HG03196 (cell line): ENCODE data around the gene CHSY1.
A peak's percentile ranks its signal among the peaks of the same experiment; 100 is the strongest.
"Not testable (repeated sequence)": the region's sequence is repeated elsewhere in the genome, so short reads cannot be mapped to it uniquely, and the experiment has no call there.

Experiments
- ATAC-seq: cut with Tn5 transposase; IDR thresholded peaks from one replicate; pipeline ENCODE4 v1.9.1; 2021; ENCODE audit not compliant: unreplicated experiment

CHSY1 gene

DNA sequence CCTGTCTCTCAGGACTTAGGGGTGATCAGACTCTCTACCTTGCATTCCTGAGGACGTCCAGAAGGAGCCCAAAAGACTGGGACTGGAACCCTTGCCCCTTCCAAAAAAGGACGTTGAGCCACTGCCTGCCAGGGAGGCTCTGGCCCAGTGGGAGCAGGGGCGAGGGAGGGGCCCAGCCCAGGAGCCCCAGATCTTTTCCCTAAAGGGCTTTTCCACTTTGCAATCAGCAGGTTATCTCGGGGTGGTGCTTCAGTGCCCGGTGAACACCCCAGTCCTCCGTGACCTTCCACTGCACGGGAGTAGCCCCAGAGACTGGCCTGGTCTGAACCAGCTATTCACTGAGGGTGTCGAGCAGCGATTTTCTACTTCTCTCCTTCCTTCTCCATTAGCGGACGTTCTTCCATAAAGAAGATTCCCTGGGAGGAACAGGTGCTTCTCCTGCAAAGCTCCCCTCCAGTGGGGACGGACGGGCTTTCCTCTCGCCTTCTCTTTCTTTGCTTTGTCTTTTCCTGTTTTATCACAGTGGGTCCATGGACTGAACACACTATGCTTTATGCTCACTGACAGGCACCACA lies 113.7 kb downstream of the CHSY1 start:
- no peak for ATAC-seq

DNA sequence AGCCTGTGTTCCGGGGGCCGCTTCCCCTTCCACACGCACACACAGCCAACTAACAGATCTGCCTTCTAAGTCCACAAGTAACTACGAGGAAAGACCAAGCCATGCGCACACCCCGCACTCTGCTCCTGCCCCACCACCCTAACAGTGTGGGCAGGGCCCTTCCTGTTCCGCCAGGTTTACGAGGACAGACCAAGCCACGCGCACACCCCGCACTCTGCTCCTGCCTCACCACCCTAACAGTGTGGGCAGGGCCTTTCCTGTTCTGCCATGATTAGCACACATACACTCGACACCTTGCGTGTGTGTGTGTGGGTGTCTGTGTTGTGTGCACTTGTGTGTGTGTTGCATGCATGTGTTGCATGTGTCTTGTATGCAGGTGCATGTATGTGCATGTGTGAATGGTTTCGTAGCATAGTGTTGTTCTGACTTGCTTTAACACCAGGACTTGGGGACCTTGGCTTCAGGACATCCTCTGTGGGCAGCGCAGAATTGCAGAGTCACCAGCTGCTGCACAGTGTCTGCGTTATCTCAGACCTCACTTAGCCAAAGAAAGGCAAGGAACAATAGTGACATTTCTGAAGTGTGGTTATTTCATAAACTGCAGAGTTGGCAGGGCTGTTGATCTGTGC lies 114.4 kb downstream of the CHSY1 start:
- no peak for ATAC-seq

GRCh38 chr15:101136381-101137268 lies 115.2 kb downstream of the CHSY1 start:
- ATAC-seq: no peak

DNA sequence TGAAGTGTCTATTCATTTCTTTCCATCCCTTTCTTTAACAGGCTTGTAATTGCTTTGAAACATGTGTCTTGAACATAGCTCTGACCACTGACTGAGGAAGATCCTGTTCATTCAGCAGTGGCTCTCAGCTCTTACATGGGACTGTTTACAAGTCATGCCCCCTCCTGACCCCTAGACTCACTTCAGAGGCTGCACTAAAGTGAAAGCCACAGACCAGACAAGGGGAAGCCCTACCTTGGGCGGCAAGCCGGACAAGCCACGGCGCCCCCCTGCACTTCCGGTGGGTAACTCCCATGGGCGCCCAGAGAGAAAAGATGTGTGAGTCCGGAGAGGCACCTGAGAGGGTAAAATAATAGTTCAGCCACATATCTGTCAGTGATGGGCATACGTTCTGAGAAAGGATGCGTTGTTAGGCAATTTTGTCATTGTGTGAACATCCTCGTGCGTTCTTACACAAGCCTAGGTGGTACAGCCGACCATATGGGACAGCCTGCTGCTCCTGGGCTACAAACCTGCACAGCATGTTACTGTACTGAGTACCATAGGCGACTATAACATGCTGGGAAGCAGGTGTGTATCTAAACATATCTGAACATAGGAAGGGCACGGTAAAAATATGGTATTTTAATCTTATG lies 116.2 kb downstream of the CHSY1 start:
- ATAC-seq: peak; percentile 70

GRCh38 chr15:101134780-101135179 lies 117.1 kb downstream of the CHSY1 start:
- no peak for ATAC-seq

- ATAC-seq: no peak
These were observed 118.0 kb downstream of the CHSY1 start for GRCh38 chr15:101133751-101134261.

GRCh38 chr15:101133181-101133460 lies 118.7 kb downstream of the CHSY1 start:
- ATAC-seq: no peak

DNA sequence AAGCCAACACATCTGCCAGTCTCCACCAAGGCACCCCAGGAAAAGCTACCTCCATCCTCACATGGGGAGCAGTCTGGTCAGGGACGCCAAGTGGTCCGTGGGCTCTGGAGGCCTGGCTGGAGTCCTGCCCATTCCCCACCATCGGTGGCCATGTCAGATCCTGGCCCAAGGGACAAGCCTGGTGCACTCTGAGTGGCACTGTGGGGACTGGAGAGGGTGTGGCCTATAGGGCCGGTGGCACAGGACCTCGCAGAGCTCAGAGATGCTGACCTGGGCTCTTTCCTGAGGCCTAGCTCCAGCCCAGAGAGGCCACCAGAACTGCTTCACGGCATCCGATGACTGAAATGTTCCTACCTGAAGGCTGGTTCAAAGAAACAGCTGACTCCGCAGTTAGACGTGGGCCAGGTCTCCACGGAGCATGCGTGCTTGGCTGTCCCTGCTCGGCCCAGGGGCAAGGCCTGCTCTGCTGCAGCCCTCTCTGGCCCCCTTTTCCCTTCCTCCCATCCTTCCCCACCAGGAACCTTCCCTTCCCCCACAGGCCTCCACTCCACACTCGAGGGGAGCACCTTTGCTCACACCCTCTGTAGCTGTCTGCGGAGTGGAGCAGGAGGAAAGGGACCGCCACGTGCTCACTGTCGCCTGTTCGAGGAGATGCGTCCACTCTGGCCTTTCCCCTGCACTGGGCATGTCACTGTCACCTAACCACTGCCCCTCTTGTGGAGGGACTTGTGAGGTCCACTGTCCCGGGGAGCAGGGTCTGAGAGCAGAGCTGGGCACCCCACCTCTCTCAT lies 119.3 kb downstream of the CHSY1 start:
- no peak for ATAC-seq

GRCh38 chr15:101131489-101132389 lies 120.1 kb downstream of the CHSY1 start:
- no peak for ATAC-seq

- ATAC-seq: no peak
These were observed 121.9 kb downstream of the CHSY1 start for GRCh38 chr15:101129851-101130380.

DNA sequence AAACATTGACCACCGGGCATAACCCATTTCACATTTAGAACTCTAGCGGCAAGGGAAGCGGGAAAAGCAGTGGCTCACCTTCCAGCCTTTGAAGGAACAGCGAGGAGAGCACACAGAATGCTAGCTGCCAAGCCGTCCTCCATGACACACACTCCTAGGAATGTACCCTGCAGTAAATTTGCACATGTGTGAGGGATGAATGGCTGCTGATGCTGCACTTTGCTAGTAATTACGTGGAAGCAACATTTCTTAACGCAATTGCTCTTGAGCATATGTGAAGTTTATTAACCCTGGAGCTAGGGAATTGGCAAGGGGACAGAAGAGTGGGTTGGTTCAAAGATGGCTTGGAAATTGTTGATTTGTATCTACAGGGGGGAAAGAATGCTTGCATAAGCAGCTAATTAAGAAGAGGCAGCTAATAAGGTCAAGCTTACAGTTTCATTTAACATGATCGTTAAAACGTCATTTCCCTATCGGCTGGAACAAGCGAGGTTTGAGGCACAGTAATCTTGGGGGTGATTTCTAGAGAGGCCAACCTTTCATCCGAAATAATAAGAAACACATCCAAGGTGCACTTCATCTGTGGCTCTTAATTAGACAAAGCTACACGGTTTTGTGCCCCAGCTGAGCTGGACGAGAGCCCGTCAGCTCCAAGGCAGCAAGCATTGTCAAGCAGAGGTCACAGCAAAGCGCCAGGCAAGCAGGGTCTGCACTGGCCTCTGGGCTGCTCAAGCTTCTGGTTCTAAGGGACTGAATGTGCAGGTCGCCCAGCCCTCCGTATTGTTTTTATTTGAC lies 123.4 kb downstream of the CHSY1 start:
- no peak for ATAC-seq

- ATAC-seq: peak; percentile 65
These were observed 124.3 kb downstream of the CHSY1 start for GRCh38 chr15:101127506-101128076.

DNA sequence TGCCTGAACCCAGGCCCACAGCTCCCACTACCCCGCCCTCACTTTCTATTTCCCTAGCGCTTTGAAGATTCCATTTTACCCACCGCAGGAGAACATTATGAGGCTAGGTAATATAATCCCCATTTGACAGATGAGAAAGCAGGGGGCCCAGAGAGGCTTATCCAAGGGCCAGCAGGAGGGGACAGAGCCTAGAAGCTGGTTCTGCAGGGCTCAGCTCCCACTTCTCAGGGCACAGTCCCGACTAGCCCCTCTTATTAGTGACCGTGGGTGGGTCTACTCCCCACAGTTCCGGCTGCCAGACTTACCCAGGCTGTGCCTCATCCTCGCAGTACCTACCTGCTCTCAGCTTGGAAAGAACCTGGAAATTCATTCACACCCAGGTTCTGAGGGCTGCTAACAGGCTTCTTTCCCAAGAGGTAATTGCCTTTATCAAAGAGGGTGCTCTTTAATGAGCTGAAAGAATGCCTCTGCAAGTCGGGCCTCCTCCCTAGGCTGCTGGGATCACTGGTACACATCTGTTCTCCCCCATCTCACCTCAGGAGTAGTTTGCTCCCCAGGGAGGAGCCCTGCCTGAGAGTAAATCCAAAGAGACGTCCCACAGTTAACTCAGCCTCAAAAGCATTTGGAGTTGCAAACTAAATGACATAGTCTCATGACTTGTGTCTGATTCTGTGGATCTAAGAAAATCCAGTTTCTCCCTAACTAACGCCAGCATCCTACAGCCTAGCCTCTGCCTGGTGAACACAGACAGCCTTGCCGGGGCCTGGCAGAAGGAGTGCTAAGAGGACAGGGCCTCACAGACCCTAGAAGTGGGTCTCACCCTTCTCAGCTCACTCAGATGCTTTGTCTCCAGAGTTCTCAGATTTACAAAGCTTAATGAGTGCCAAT lies 125.0 kb downstream of the CHSY1 start:
- ATAC-seq: peak; percentile 40

- ATAC-seq: not testable (repeated sequence)
These were observed 125.9 kb downstream of the CHSY1 start for GRCh38 chr15:101125881-101126428.
